HG02588 (cell line): Measurements from ENCODE around the gene SERPINA5.

Experiments
- ATAC-seq: cut with Tn5 transposase; IDR thresholded peaks from one replicate; pipeline ENCODE4 v1.9.1; 2021; ENCODE audit warnings: mild to moderate bottlenecking, moderate library complexity; ENCODE audit not compliant: unreplicated experiment

Gene SERPINA5, protein sequence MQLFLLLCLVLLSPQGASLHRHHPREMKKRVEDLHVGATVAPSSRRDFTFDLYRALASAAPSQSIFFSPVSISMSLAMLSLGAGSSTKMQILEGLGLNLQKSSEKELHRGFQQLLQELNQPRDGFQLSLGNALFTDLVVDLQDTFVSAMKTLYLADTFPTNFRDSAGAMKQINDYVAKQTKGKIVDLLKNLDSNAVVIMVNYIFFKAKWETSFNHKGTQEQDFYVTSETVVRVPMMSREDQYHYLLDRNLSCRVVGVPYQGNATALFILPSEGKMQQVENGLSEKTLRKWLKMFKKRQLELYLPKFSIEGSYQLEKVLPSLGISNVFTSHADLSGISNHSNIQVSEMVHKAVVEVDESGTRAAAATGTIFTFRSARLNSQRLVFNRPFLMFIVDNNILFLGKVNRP

DNA sequence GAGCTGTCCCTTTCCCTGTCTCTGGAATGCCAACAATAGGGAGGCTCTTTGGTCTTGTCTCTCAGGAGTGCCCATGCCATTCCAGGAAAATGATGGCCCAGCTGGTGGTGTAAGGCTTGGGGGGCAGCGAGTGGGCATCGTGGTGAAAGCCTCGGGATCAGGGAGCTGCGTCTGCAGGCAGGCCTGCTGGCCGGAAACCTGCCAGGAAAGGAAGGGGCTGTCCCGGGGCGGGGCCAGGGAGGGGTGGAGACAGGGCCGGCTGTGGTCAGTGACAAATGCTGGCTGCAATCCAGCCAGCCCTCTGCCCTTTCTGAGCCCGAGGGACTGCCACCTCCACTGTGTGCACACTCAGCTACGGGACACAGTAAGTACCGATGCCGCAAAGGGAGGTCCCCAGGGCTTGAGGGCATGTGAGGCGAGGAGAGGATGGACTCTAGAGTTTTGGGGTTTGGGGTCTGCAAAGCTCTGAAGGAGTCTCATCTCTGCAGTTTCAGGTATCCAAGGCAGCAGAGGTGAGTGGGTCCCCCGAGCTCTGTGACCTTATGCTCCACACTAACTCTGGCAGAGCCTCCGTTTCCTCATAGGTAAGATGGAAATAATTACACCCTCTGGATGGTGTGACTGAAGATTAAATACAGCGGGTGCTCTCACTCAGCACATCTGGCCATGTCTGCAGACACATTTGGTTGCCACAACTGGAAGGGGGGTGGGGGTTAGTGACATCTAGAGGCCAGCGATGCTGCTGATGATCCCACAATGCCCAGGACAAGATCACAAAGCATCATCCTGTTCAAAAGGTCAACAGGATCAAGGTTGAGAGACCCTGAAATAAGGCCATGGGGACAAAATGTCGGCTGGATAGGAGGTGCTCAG is at the start of gene SERPINA5:
TSS of gene SERPINA5 (plus strand) at position 300 of the 873 bp plus-strand sequence. CDS start 5,937 bp downstream, outside the sequence.
- ATAC-seq = no peak

DNA sequence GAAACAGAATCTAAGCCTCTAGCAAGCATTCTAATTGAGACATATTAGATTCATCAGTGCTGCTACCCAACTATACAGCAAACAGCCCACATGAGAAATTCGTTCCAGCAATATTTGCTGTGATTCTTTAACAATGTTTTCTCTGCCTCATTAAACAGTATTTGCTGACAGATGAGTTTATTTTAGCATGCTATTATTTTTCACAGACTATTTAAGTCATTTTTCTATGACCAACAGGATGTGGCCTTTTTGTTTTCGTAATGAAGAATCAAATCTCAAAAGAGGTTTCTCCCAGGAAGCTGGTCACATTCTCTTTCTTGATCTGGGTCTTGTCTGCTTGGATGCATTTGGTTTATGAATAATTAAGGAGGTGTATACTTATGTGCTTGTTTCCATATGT is 48.8 kb upstream of the SERPINA5 start:
- ATAC-seq = no peak

DNA sequence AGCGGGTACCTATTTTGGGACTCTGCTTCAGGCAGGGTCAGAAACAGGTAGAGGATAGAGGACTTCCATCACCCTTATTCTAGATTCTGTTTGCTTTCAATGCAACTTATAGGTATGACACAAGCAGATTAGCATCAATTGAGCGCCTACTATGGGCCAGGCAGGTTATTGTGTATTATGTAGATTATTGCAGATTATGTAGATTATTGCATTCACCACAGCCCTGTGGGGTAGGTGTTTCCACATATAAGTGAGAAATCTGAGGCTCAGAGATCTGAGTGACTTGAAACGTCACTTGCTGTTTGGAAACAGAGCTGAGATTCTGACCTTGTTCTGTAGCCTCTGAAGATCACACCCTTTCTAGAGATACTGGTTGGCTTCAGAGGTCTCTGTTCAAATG is 45.7 kb upstream of the SERPINA5 start:
- ATAC-seq = no peak

DNA sequence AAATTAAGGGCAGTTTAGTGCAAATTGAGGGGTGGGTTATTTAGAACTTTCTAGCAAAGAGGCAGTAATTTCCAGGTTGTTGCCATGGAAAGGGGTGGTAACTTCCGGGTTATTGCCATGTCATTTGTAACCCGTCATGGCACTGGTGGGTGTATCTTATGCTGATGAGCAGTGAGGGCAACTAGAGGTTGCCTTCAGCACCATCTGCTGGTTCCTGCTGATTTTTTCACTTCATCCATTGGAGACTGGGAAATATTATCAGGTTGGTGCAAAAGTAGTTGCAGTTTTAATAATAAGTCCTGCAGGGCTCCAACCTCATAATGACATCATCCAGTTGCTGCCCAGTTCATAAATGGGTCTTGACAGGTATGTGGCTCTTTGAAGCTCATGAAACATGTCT is 44.4 kb upstream of the SERPINA5 start:
- ATAC-seq = no peak

DNA sequence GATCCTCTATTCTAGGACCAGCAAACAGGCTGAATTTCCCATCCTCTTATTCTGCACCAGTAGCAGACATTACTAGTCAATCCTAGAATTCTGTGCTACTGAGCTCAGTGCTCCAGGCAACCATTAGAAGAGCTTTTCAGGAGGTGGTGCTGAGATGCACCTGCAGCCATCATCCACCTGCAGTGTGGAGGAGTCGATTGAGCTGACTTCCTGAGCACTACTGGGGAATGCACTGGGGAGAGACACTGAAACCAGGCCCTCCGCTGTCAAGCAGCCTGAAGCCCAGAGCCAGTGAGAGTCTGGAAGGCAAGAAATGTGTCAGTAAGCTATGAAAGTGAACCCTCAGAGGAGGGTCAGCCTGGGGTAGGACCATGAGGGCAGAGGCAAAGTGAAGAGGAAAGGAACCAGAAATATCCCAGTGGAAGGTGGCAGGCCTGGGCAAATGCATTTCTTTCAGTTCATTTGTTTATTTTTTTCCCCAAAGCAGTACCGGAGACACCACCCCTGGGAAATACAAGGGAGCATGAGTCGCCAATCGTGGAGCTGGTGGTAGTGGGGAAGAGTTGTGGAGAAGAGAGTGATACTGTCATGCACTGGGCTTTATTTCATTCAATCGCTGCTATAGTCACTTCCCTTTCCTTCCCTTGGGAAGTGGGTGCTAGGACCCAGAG is 43.0 kb upstream of the SERPINA5 start:
- no peak for ATAC-seq

DNA sequence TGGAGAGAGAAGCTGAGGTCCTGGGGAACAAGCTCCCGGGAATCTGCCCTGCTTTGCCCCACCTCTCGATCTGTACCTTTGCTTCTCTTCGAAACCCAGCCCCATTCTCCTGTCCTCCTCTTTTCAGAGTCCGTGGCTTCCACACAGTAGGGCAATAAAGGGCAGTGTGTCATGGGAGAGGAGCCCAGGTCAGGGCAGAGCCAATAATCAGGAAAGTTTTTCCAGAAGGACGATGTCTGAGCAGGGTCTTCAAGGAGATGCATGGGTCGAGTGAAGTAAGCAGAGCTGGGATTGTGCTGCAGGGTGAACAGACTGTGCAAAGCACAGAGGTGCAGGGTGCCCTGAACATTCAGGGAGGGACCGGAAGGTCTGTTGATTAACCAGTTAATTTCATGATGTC is 42.0 kb upstream of the SERPINA5 start:
- no peak for ATAC-seq

DNA sequence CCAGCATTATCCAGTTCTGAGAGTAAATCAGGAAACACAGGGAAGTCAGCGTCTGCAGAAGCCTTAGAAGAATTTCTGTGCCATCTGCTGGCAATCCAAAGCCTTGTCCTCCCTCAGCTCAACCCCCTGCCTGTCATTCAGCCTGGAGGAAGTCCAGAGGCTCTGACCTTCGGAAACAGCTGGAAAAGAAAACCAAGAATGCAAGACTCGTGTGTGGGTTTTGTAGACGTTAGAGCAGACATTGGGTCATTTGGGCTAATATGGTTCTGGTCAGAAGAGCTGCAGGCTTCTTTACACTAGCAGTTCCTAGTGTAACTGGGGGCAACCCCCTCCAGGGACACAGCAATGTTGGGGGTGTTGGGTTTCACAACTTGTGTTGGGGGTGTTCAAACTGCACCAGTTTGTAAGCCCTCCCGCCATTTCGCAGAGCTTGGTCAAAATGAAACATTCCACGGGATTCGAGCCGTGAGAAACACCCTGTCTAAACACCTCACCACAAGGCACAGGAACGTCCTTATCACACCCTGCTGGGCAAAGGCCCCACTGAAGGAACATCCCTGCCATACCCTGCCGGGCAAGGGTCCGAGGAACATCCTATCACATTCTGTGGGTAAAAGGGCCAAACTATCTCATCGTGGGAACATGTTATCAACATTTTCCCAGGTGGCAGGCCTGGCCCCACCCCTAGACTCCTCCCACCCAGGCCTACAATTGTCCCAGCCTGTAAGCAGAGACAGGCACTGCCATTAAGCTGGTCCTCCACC is 41.0 kb upstream of the SERPINA5 start:
- no peak for ATAC-seq

DNA sequence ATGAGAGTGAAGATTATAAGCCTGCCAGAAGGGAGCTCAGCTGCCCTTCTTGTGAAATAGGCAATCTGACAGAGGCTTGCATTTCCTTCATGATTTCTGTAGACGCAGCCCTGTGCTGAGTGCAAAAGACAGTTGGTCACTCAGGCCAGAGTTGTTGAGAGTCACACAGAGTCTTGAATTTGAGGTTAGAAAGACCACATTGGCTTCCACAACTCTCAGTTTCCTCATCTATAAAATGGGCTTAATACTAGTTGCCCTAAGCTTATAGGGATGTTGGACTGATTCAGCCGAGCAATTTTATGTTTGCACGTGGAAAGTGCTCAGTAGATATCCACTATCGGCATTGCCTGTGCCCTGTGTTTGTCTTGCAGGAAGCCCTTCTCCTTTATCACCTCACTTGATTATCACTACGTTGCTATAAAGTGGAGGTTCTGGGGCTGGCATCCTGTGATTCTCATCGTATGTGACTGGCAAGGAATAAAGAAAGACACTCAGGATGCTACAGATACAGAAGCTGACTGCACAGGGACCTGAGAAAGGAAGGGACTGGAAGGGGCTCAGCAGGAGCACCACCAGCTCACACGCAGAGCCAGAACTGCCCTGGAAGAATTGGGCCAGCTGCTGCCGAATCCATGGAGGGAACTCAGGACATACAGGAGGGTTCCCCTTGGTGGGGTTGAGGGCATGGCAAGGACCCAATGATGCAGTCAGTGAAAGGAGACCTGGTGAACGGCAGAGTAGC is 39.8 kb upstream of the SERPINA5 start:
- no peak for ATAC-seq

DNA sequence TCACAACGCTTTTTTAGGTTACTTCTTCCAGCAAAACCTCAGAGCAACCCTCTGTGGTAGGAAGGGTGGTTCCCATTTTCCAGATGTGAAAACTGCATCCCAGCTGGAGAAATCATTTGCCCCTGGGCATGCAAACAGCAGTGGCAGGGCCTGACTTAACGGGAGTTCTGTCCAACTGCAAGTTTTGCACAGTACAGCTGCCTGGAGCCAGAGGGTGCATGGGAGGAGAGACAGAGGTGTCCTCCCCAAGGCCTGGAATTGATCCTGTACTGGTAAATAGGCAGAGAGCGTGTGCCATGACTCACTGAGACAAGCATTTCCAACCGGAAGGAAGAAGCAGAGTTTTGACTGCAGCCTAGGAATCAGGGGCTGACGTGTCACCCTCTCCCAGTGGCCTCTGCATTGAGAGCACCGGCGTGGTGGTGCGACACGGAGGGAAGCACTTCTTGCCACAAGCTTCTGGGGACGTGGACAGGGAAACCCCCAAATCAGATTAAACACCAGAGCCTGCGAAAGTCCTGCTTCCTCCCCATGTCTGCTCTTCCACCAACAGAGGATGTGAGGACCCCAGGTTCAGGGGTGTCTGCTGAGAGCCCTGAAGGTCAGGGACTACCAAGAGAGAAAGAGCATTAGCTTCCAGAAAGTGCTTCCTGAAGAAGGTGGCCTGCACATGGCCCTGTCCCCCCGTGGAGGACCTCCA is 39.0 kb upstream of the SERPINA5 start:
- no peak for ATAC-seq

DNA sequence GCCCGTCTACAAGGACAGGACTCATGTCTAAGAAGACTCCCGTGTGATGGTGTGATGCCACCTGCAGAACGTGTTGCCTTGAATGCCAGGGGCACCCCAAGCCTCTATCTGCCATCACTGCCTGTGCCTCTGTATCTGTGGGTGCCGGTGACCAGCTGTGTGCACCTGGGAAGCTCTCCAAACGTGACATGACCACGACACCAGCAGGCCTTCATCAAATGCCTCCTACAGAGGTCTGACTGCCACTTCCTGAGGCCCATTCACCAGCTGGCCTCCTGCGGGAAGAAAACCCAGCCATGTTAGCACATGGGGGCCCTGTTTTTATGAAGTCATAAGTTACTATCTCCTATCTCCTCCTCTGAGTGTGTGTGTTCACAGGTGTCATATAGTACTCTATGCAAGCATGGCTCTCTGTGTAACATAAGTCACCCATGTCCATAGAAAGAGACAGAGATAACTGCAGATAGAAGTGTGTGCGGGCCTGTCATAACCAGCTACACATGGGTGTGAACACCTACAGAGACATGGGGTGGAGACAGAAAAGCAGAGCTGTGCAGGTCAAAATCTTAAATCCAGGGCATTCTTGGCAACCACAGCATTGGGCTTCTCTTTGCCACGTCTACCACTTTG is 38.3 kb upstream of the SERPINA5 start:
- ATAC-seq = no peak

DNA sequence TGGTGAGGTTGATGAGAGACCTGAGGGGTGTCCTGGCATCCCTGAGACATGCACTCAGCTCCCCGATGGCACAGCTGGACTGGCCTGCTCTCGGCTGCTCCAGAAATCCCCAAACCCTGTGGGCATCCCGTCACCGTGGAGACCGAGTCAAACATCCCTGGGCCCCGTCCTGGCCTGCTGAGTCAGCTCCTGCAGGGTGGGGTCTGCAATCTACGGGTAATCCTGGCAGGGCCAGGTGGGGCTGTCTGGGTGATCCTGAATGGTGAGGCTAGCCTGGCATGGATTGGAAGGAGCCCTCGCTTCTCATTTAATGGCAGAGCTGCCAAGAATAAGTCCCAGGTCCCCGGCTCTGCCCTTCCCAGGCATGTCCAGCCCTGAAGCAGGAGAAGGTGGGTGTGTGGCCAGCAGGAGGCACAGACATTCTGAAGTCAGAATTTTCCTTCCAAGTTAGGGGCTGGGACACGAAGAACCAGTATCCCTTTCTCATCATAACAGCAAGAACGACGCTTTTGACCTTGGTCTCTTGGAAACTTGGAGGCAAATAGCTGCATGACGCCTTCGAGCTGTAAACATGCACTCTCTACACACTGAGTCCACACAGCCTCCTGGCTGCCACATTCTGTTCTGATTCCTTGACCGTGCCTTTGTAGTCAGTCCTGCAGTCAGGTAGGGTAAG is 37.6 kb upstream of the SERPINA5 start:
- ATAC-seq = no peak

DNA sequence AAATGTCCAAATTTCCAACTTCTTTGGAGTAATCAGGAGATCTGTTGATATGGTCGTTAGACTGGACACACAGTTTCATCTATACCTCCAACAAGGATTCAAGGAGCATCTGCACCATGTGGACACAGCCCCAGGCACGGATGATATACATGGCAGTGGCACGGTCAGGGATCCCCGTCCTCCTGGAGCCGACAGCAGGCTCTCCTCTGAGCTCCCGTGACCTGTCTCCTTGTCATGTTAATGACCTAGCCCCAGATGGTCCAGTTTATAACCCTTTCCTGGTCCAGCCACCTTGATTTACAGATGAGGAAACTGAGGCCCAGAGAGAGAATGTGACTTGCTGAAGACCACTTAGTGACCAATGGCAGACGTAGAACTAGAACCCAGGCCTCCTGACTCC is 36.5 kb upstream of the SERPINA5 start:
- no peak for ATAC-seq

DNA sequence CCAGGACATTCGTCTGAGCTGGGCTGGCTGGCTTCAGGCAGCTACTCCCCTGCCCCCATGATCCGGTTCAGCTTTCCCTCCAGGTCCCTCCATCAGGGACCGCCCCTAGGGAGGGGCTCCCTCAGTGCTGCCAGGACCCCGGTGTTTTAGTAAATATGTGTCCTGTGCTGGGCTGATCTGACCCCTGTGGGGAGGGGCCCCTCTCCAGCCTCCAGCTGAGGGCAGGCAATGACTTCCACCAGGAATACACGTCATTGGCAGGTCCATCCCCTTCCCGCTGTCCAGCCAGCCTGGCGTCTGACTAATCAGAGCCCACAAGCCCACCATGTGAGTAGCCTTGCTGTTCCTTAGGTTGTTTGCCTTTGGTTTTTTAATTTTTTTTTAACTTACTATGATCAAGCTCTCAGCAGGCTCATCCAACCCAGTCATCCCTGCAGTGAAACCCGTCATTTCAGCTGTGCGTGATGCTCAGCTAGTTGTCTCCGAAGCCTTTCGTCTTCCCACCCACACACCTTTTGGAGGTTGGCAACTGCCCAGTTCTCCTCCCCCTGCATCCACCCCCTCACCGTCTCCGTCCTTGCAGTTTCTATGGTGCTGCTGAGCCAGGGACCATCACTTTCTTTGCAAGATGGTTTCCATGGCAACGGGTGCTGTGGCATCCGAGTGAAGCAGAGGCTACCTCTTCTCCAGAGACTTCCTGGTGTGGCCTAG is 35.9 kb upstream of the SERPINA5 start:
- no peak for ATAC-seq

DNA sequence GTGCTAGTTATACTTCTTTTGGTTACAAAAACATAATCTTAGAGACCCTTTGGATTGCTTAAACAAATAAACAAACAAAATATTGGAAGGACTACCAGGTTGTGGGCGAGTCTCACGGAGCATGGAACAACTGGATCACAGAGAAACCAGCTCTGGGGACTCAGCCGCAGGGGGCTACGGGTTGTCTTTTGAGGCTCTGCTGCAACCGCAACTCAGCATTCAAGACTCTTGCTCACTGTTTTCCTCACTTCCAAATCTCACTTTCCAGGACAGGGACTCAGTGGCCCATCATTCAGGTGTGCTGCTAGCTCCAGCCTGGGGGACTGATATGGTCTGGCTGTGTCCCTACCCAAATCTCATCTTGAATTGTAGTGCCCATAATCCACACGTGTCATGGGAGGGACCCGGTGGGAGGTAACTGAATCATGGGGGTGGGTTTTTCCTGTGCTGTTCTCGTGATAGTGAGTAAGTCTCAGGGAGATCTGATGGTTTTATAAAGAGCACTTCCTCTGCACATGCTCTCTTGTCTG is 34.0 kb upstream of the SERPINA5 start:
- ATAC-seq = no peak

DNA sequence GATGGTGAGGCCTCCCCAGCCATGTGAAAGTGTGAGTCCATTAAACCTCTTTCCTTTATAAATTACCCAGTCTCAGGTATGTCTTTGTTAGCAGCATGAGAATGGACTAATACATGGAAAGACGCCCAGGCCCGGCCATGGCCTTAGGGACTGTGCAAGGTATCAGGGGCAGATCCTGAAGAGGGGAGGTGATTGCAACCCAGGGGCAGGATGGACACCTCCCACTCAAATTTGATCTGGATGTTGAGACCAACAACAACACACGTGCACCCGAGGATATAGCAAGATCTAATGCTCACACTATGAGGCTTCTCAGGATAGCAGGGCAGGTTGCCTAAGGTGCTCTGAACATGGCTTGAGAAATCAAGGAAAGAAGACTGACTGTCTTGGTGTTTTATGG is 33.5 kb upstream of the SERPINA5 start:
- ATAC-seq = no peak

DNA sequence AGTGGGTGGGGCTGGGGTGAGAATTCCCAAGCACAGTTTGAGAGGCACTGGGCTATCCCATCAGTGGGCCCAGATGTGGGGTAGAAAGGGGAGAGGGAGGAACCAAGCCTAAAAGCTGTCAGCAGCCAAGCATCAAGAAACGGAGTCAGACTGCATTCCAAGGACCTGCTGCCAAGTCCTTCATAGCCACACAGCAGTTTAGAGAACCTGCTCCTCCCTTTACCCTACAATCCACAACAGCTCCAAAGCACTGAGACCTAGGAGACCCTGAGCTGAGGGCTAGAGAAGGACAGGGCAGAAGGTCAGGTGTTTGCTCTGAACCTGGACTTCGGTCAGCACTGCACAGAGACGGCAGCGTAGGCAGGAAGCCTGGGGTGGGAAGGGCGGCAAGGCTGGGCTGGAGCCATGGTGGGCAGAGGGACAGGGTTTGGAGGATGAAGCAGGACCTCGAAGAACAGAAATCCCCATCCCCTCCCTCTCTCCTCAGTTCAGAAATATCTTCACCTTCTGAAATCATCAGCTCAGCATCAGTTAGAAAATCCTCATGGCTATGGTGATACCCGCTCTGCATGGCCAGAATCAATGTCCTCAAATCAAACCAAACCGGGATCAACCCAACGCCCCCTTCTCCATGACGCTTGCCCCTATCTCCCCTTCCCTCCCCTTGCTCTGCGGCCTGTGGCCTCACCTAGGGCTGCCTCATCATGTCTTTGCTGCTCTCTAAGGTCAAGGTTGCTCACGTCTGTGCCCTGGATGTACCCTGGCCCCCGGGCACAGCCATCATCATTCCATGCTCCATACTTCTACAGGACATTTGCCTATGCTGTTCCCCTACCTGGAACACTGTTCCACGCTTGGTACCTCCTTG is 32.9 kb upstream of the SERPINA5 start:
- ATAC-seq = no peak
